ENCODE results near the gene RNU7-1.

RNU7-1 gene

GRCh38 chr12:6938353-6939190 is 5.0 kb upstream of the RNU7-1 start:
- peak; percentile 49 for DNase-seq

- DNase-seq: no peak
Measured at GRCh38 chr12:6939191-6939540, 4.5 kb upstream of the RNU7-1 start.

GRCh38 chr12:6941267-6941666 is 2.3 kb upstream of the RNU7-1 start:
- no peak for DNase-seq

- DNase-seq: no peak
Measured at GRCh38 chr12:6941782-6942181, 1.8 kb upstream of the RNU7-1 start.

GRCh38 chr12:6942331-6942665 is 1.3 kb upstream of the RNU7-1 start:
- DNase-seq: no peak

GRCh38 chr12:6943389-6943721 is 261 bp upstream of the RNU7-1 start:
- peak; percentile 88 for DNase-seq

- peak; percentile 97 for DNase-seq
Measured at GRCh38 chr12:6944381-6945186, 968 bp downstream of the RNU7-1 start.

GRCh38 chr12:6945613-6946012 is 2.0 kb downstream of the RNU7-1 start:
- no peak for DNase-seq

GRCh38 chr12:6946033-6946919 is 2.7 kb downstream of the RNU7-1 start:
- peak; percentile 70 for DNase-seq

GRCh38 chr12:6946920-6947374 is 3.3 kb downstream of the RNU7-1 start:
- no peak for DNase-seq

GRCh38 chr12:6947615-6948014 is 4.0 kb downstream of the RNU7-1 start:
- peak; percentile 13 for DNase-seq

GRCh38 chr12:6948873-6949594 is 5.4 kb downstream of the RNU7-1 start:
- DNase-seq: peak; percentile 18

GRCh38 chr12:6950401-6950801 is 6.8 kb downstream of the RNU7-1 start:
- peak; percentile 12 for DNase-seq

- DNase-seq: peak; percentile 34
Measured at GRCh38 chr12:6950811-6951540, 7.4 kb downstream of the RNU7-1 start, which contains the start of gene PTPN6. Gene PTPN6, plus strand, starts transcription at chr12:6951356. Its CDS starts 157 bp downstream, at chr12:6951513.

GRCh38 chr12:6951551-6952120 is 8.0 kb downstream of the RNU7-1 start:
- DNase-seq: peak; percentile 17

GRCh38 chr12:6952121-6952862 is 8.7 kb downstream of the RNU7-1 start:
- DNase-seq: peak; percentile 17

GRCh38 chr12:6952863-6953441 is 9.3 kb downstream of the RNU7-1 start:
- no peak for DNase-seq

GRCh38 chr12:6953442-6954315 is 10.1 kb downstream of the RNU7-1 start:
- peak; percentile 91 for DNase-seq
